Measurements from ENCODE around the gene NXPH2.
"Not testable (repeated sequence)": the region's sequence is repeated elsewhere in the genome, so short reads cannot be mapped to it uniquely, and the experiment has no call there.

Gene NXPH2

GRCh38 chr2:138742441-138743057 lies 37.6 kb downstream of the NXPH2 start:
- H3K4me3 ChIP-seq (replicated peaks; ENCODE audit: low read depth, low read length) = no peak overlapping the region
- DNase-seq (ENCODE audit: extremely low read depth, low read depth) = no peak
- TF ChIP-seq CTCF (IDR thresholded peaks at IDR 0.05; ENCODE audit: low read depth, low read length, missing control alignments) = no peak

- no peak for DNase-seq (ENCODE audit: extremely low read depth, low read depth)
- TF ChIP-seq CTCF (IDR thresholded peaks at IDR 0.05; ENCODE audit: low read depth, low read length, missing control alignments) = no peak
- no peak overlapping the region for H3K4me3 ChIP-seq (replicated peaks; ENCODE audit: low read depth, low read length)
Observed at GRCh38 chr2:138741851-138742250, 38.3 kb downstream of the NXPH2 start.

- not testable (repeated sequence) for DNase-seq (ENCODE audit: extremely low read depth, low read depth); H3K4me3 ChIP-seq (replicated peaks; ENCODE audit: low read depth, low read length)
Observed at GRCh38 chr2:138737009-138737554, 43.1 kb downstream of the NXPH2 start.

- no peak for DNase-seq (ENCODE audit: extremely low read depth, low read depth)
- H3K4me3 ChIP-seq (replicated peaks; ENCODE audit: low read depth, low read length) = no peak overlapping the region
- TF ChIP-seq CTCF (IDR thresholded peaks at IDR 0.05; ENCODE audit: low read depth, low read length, missing control alignments) = no peak
Observed at GRCh38 chr2:138732651-138733050, 47.5 kb downstream of the NXPH2 start.

GRCh38 chr2:138730497-138731030 lies 49.6 kb downstream of the NXPH2 start:
- H3K4me3 ChIP-seq (replicated peaks; ENCODE audit: low read depth, low read length) = no peak overlapping the region
- TF ChIP-seq CTCF (IDR thresholded peaks at IDR 0.05; ENCODE audit: low read depth, low read length, missing control alignments) = no peak
- DNase-seq (ENCODE audit: extremely low read depth, low read depth) = no peak

GRCh38 chr2:138727956-138728355 lies 52.2 kb downstream of the NXPH2 start:
- TF ChIP-seq CTCF (IDR thresholded peaks at IDR 0.05; ENCODE audit: low read depth, low read length, missing control alignments) = no peak
- H3K4me3 ChIP-seq (replicated peaks; ENCODE audit: low read depth, low read length) = no peak overlapping the region
- no peak for DNase-seq (ENCODE audit: extremely low read depth, low read depth)

GRCh38 chr2:138726681-138727080 lies 53.5 kb downstream of the NXPH2 start:
- no peak for TF ChIP-seq CTCF (IDR thresholded peaks at IDR 0.05; ENCODE audit: low read depth, low read length, missing control alignments)
- no peak for DNase-seq (ENCODE audit: extremely low read depth, low read depth)
- H3K4me3 ChIP-seq (replicated peaks; ENCODE audit: low read depth, low read length) = no peak overlapping the region
